HG03439 (cell line): ENCODE measurements around the gene TPI1.

Experiments
- ATAC-seq: cut with Tn5 transposase; IDR thresholded peaks from one replicate; pipeline ENCODE4 v1.9.1; 2021; ENCODE audit warnings: mild to moderate bottlenecking, moderate library complexity; ENCODE audit not compliant: unreplicated experiment

The TPI1 gene

DNA sequence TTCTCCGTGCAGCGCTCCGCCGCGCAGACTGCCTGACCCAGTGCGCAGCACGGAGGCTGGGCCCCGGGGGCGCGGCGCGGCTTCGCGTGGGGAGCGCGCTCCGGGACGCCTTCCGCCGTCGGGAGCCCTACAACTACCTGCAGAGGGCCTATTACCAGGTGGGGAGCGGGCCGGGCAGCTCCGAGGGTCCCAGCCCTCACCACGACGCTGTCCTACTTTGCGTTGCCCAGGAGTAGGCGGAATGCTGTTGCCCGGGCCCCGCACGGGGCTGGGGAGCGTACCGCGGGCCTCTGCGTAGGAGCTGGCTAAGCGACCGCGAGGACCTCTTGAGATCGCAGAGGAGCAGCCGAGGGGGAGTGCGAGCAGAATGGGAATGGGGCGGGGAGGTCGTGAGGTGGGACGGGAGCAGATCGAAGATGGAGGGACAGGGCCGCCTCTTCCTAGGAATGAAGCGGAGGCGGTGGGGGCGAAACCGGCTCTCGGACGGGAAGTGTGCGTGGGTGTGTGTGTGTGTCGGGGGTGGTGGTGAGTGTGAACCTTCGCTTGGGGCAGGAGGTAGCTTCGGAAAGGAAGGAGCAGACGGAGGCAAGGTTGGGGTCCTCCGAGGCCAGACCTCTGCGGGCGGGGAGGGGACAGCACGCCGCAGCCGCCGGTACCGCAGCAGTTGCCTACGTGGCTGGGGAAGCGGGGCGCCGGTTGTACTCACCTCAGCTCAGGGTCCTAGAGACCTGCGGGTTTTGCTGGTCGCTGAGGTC, 38.4 kb upstream of the TPI1 start:
- ATAC-seq, result no peak

DNA sequence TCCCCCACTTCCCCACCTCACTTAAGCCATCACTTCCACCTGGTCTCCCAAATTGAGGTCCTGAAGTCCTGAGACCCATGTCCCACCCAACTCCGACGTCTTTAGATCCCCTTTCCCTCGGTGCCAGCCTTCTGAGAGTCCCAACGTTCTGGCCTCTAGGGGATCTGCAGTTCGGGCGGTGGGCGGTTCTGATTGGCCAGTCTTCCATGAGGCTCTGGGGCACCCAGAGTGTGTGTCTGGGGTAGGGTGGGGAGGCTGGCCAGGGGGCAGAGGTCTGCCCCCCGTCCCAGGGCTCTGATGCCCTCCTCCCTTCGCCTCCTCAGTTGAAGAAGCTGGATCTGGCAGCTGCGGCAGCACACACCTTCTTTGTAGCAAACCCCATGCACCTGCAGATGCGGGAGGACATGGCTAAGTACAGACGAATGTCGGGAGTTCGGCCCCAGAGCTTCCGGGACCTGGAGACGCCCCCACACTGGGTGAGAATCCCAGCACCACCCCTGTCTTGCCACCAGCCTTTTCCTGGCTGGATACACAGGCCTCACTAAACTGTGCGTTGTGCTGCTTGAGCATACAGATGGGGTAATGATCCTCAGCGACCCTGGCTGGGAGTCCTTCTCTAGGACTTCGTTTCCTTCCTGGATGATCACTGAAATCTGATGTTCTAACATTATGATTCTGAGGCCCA, 37.7 kb upstream of the TPI1 start:
- no peak for ATAC-seq

DNA sequence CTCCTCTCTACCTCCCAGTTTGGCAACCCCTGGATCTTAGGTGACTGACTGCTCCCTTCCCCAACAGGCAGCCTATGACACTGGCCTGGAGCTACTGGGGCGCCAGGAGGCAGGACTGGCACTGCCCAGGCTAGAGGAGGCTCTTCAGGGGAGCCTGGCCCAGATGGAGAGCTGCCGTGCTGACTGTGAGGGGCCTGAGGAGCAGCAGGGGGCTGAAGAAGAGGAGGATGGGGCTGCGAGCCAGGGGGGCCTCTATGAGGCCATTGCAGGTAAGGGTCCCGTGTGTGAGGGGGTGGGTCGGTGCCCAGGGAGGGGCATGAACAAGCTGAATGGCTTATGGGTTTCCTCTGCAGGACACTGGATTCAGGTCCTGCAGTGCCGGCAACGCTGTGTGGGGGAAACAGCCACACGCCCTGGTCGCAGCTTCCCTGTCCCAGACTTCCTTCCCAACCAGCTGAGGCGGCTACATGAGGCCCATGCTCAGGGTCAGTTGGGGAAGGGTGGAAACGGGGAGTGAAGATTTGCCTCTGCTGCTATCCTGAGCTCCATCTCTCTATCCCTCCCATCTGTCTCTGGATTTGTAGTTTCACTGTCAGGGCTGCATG, 36.9 kb upstream of the TPI1 start:
- ATAC-seq, result no peak

DNA sequence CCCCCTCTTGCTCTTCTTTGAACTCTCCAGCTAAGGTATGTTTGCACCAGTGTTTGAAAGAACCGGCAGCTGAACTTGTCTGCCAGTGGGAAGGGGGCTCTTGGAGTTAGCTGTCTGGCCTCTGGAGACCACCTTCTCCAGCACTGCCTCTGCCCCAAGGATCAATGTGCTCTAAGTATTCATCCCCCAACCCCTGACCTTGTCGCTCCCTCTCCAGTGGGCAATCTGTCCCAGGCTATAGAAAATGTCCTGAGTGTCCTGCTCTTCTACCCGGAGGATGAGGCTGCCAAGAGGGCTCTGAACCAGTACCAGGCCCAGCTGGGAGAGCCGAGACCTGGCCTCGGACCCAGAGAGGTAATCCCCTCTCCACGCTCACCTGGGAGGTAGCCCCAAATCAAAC, 36.3 kb upstream of the TPI1 start:
- no peak for ATAC-seq

DNA sequence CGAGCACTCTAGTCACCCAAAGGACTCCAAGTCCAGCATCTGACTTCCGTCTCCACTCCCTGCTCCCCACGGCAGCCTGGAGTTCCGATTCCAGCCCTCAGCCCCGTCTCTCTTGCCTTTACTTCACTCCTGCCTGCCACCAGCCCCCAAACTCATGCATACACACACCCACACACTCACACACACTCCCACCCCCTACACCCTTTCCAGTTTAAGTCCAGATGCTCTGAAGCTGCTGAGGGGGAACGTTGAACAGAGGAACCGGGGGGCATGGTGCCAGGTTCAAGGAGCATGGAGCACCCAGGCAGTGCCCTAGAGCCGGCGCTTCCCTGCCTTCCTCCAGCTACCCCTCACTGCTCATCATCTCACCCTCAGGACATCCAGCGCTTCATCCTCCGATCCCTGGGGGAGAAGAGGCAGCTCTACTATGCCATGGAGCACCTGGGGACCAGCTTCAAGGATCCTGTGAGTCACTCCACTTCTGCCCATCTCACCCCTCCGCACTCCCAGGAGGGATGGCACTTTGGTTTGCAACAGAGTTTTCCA, 35.8 kb upstream of the TPI1 start:
- ATAC-seq, result no peak

DNA sequence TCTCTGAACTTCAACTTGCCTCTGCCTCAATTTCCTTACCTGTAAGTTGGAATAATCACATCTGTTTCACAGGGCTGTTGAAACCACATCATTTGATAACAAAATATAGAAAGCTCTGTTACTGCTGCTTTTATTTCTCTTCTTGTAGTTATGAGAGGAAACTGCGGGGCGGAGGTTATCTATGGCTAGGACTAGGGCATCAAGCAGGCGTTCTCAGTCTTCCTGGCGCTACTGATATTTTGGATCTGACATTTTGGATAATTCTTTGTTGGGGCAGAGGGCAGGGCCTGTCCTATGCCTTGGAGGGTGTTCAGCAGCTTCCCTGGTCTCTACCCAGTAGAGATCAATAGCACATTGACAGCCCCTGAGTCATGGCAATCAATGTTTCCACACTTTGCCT, 35.2 kb upstream of the TPI1 start:
- no peak for ATAC-seq

DNA sequence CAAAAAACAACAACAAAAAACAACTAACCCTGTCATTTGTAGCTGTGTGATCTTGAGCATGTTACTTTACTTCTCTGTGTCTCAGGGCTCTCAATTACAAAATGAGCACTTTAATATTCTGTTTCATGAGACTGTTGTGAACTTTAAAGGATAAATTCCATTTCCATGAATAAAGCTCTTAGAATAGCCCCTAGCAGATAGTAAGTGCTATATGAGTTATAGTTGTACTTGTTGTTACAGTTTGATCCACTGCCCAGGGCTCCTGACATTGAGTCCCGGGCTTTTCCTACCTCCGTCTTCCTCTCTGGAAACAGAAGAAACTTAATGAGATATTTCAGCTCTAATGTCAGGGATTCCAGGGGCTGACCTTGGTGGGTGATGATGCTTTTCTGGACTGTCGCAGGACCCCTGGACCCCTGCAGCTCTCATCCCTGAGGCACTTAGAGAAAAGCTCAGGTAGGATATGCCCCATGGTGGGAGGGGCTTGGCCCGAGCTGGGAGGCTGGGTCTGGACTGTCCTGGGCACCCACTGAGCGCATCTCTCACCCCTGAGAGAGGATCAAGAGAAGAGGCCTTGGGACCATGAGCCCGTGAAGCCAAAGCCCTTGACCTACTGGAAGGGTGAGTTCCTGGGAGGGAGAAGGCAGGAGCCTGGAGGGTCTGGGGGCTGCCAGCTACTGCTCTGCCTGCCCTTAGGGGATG, 34.0 kb upstream of the TPI1 start:
- no peak for ATAC-seq

DNA sequence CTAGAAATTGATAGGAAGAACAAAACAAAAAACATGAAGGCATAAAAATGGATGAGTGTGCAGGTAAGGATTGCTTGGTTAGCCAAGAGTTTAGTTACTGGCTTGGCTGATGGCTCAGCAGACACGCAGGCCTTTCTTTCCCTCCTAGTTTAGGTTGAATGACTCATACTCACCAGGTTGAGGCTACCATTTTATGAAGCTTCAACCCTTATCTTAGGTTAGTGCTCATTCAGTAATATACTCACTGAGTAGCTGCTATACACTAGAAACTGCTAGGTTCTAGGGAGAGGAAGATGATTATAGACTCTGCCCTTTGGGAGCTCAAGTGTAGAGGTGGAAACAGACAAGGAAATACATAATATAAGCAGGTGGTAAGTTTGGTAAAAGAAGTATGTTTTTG, 33.1 kb upstream of the TPI1 start:
- ATAC-seq, result no peak

DNA sequence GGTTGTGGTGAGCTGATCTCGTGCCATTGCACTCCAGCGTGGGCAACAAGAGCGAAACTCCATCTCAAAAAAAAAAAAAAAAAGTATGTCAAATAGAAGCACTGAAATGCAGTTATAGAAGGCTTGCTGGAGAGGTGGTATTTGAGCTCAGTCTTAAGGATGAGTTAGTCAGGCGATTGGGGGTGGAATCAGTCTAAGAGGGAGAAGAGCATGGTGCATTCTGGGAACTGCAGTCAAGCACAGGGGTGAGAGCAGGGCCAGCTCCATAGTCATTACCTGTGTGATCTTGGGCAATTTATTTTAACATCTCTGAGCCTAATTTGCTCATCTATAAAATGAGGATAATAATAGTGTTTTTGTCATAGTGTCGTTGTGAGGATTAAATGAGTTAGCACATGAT, 32.5 kb upstream of the TPI1 start:
- no peak for ATAC-seq

DNA sequence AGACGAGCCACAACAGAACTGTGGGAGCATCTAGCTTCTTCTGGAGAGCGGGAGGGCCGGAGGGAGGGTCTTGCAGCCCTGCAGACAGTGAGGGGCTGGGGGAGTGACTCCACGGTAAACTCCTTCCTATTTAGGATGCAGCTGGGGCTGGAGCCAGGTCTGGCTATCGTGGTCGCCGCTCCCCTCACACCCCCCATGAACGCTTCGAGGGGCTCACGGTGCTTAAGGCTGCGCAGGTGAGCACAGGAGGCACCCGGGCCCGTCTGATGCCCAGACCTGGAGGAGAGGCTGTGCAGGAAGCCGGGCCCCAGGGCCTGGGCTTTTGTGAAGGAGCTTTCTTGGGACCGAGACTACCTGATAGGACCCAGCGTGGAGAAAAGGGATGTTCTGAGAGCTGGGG, 30.5 kb upstream of the TPI1 start:
- no peak for ATAC-seq

DNA sequence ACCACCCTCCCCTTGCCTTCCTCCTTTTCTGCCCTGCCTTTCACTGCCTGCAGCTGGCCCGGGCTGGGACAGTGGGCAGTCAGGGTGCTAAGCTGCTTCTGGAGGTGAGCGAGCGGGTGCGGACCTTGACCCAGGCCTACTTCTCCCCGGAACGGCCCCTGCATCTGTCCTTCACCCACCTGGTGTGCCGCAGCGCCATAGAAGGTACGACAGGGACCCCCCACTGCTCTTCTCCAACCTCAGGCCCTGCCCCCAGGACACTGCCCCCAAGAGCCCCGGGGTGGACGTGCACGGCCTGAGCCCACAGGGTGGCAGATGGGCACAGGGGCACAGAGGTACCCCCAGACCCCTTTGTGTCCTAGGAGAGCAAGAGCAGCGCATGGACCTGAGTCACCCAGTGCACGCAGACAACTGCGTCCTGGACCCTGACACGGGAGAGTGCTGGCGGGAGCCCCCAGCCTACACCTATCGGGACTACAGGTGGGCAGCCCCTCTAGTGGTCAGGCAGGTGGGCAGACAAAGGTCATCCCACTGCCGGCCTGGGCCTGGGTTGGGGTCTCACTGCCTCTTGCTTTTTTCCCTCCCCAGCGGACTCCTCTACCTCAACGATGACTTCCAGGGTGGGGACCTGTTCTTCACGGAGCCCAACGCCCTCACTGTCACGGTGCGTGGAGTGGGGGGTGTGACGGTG, 29.8 kb upstream of the TPI1 start:
- ATAC-seq, result no peak

DNA sequence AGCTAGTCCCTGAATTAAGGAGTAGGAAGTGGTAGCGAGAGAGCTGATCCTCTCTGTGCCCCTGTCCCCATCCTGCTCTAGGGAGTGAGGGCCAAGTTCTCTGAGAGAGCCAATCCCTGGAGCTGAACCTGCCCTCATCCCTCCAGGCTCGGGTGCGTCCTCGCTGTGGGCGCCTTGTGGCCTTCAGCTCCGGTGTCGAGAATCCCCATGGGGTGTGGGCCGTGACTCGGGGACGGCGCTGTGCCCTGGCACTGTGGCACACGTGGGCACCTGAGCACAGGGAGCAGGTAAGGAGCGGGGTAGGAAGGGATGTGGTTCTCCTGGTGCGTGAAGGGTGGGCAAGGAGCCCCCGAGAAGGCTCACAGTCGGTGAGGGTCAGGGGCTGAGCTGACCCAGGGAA, 28.5 kb upstream of the TPI1 start:
- no peak for ATAC-seq

DNA sequence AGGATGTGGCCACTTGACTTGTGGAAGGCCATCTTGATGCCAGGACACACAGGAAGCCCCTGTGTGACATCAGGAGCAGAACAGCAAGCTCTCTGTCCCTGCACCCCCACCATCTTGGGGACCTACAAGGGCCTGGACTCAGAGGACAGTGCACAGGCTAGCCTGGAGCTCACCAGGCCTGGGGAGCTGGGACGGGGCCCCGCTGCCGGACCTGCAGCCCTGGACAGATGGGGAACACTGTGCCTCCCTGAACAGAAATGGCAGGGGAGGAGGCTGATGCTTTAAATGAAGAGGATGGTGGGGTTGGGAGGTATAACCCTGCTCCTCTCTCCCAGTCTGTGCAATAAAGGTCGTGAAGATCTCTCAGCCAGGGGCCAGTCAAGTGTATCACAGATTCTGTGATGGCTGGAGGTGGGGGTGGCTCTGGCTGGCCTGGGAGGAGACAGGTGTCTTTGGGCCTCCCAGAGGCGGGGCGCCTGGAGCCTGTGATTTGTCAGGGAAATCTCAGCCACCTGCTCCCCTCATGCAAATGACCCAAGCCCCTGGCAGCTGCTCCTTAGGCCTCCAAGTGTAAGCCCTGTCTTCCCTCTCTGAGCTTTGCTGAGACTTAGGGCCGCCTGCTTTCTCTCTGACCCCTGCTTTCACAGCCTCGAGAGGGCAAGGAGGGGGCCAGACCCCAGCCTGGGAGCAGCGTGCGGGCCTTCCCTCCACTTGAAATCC, 27.7 kb upstream of the TPI1 start:
- ATAC-seq, result no peak

DNA sequence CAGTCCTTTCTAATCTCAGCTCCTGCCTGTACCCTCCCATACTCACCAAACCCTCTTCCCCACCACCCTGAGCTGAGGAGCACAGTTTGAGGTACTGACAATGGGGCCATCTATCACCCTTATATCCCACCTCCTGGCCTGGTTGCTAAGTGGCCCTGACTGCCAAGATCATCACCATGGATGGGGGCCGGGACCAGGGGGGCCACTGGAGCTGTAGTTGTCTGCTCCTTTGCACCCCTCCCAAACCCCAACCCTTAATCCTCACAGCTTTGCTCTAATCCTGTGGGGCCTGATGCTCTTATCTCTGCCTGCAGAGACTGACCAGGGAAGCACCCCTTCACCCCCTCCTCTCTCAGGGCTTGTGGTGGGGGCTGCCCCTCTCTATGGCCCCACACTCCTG, 27.0 kb upstream of the TPI1 start:
- ATAC-seq, result no peak

DNA sequence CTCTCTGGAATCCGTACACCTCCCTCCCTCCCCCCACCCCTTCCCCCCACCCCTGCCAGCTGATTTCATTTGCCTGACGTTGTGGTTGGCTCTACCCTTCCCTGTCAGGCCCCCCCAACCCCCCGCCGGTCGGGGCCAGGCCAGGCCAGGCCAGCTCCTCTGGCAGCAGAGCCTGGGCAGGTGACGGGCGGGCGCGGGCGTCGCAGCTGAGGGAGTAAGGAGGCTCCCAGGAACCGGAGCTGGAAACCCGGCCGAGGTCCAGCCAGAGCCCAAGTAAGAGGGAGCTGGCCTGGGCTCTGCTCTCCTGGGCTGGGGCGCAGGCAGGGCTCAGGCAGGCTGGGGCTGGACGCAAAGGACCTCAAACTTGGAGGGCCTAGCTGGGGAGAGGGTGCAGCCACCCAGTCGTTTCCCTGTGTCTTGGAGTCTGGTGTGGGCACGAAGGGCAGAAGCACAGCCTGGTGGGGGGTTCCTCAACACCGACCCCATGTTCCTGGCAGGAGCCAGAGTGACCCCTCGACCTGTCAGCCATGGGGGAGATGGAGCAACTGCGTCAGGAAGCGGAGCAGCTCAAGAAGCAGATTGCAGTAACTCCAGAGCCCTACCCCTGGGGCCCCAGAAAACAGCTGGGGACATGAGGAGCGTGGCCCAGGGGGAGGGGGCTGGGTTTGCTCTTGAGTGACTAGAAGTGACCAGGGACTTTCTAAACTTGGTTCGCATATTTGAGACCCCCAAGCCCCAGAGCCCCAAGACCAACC, 26.4 kb upstream of the TPI1 start, which contains the start of gene GNB3:
Gene GNB3, plus strand, starts transcription at position 165 of the 755 bp plus-strand sequence. Its CDS starts 363 bp downstream, at position 528.
- ATAC-seq, result no peak

DNA sequence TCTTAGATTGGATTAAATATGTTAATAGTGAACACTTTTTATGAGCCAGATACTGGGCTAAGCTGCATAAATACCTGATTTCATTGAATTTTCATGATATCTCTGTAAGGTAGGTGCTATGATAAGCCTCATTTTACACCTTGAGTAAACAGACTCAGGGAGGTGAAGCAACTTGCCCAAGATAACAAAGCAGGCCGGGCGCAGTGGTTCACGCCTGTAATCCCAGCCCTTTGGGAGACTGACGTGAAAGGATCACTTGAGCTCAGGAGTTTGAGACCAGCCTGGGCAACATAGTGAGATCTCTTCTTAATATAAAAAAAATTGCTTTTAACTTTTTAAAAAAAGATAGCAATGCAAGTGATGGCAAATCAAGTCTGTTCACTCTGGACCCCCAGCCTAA, 25.3 kb upstream of the TPI1 start:
- ATAC-seq, result no peak

DNA sequence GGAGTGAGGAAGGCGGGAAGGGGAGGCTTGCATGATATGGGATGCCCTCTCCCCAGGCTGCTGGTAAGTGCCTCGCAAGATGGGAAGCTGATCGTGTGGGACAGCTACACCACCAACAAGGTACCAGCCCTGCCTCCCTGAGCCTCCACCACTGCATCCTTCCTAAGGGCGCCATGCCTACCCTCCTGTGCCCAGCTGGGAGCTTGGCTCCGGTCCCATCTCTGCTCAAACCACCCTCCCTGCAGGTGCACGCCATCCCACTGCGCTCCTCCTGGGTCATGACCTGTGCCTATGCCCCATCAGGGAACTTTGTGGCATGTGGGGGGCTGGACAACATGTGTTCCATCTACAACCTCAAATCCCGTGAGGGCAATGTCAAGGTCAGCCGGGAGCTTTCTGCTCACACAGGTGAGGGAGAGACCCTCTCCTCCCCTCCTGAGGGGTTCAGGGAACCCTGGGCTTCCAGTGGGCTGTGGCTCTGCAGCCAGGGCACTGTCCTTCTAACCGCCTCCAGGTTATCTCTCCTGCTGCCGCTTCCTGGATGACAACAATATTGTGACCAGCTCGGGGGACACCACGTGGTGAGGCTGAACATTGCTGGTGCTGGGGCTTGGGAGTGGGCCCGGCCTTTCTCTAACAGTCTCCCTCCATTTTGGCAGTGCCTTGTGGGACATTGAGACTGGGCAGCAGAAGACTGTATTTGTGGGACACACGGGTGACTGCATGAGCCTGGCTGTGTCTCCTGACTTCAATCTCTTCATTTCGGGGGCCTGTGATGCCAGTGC, 24.0 kb upstream of the TPI1 start:
- ATAC-seq, result no peak

DNA sequence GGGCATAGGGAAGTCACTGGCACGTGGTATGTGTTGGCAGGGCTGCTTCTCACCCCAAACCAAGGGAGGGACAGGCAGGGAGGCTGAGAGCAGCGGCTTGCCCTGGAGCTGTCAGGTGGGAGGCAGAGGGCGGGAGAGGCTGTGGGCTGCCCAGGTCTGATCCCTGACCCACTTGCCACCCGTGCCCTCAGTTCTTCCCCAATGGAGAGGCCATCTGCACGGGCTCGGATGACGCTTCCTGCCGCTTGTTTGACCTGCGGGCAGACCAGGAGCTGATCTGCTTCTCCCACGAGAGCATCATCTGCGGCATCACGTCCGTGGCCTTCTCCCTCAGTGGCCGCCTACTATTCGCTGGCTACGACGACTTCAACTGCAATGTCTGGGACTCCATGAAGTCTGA, 21.9 kb upstream of the TPI1 start:
- ATAC-seq, result no peak
